Keratinocyte (primary cell): ENCODE measurements around the gene KIF21B. TPM values are rescaled to one million over a fixed set of nuclear protein-coding genes. Genes with fewer than 3 reads are reported as not detected.

Source experiments
- DNase-seq: peaks from one replicate; pipeline ENCODE4 v3.0.0-alpha.2; 2011; ENCODE audit warnings: low read depth, missing footprints, low spot score
- FAIRE-seq: peaks from 2 replicates; lab custom pipeline; 2011; peaks lifted over from hg19 to GRCh38; lab: Jason Lieb, UNC
- H2AFZ ChIP-seq: 2 replicates; pipeline ENCODE4 v1.6.0; 2012; ENCODE audit warnings: low read length, control low read depth, inconsistent platforms; ENCODE audit not compliant: control insufficient read depth
- H3K27ac ChIP-seq: 2 replicates; pipeline ENCODE4 v1.5.1; 2011; ENCODE audit warnings: low read length; ENCODE audit not compliant: control insufficient read depth, insufficient read depth
- H3K27me3 ChIP-seq: 3 replicates; pipeline ENCODE4 v1.6.0; 2011; ENCODE audit warnings: low read length; ENCODE audit not compliant: control insufficient read depth, insufficient read depth; ENCODE audit errors: extremely low read depth
- H3K36me3 ChIP-seq, 2 experiments: 2 replicates in 1 of 2; 3 replicates in 1 of 2; pipeline ENCODE4 v1.5.1; 2011; ENCODE audit warnings: low read length in 2 of 2, mild to moderate bottlenecking in 1 of 2; ENCODE audit not compliant: control insufficient read depth in 2 of 2, insufficient read depth in 2 of 2; ENCODE audit errors: extremely low read depth in 1 of 2
- H3K4me1 ChIP-seq: 3 replicates; pipeline ENCODE4 v1.5.1; 2011; ENCODE audit warnings: low read length; ENCODE audit not compliant: control insufficient read depth, insufficient read depth; ENCODE audit errors: extremely low read depth
- H3K4me2 ChIP-seq: 3 replicates; pipeline ENCODE4 v1.6.0; 2011; ENCODE audit warnings: low read depth, low read length; ENCODE audit not compliant: control insufficient read depth, insufficient read depth; ENCODE audit errors: extremely low read depth
- H3K4me3 ChIP-seq, 3 experiments: fragments of 200-600 bp in 1 of 3; sonication (generic) in 1 of 3; 2 replicates in 2 of 3; 3 replicates in 1 of 3; pipeline ENCODE4 v1.5.1; 2011 to 2016; ENCODE audit warnings: low read length in 3 of 3, mild to moderate bottlenecking in 3 of 3, control low read depth in 2 of 3, inconsistent platforms in 1 of 3, low read depth in 1 of 3, mixed read lengths in 1 of 3, mixed run types in 1 of 3, moderate library complexity in 1 of 3; ENCODE audit not compliant: control insufficient read depth in 2 of 3, insufficient read depth in 2 of 3; ENCODE audit errors: extremely low read depth in 1 of 3
- H3K79me2 ChIP-seq: 2 replicates; pipeline ENCODE4 v1.6.0; 2012; ENCODE audit warnings: low read length; ENCODE audit not compliant: control insufficient read depth, insufficient read depth
- H3K9ac ChIP-seq: 3 replicates; pipeline ENCODE4 v1.6.0; 2011; ENCODE audit warnings: low read length; ENCODE audit not compliant: control insufficient read depth, insufficient read depth; ENCODE audit errors: extremely low read depth
- H3K9me1 ChIP-seq: 3 replicates; pipeline ENCODE4 v1.6.0; 2011; ENCODE audit warnings: low read length; ENCODE audit not compliant: control insufficient read depth, insufficient read depth; ENCODE audit errors: extremely low read depth
- H3K9me3 ChIP-seq: 2 replicates; pipeline ENCODE4 v1.5.1; 2012; ENCODE audit warnings: low read depth, low read length; ENCODE audit not compliant: control insufficient read depth
- H4K20me1 ChIP-seq: 3 replicates; pipeline ENCODE4 v1.6.0; 2011; ENCODE audit warnings: low read length; ENCODE audit not compliant: control insufficient read depth, insufficient read depth; ENCODE audit errors: extremely low read depth
- CTCF ChIP-seq, 3 experiments: IDR thresholded peaks in 1 of 3; conservative IDR thresholded peaks in 1 of 3; optimal IDR thresholded peaks in 1 of 3; 2 replicates in 2 of 3; 3 replicates in 1 of 3; pipeline versions ENCODE3 to v1.5.1; 2011; ENCODE audit warnings: low read length in 3 of 3, mild to moderate bottlenecking in 3 of 3, moderate library complexity in 2 of 3, control low read depth in 1 of 3, inconsistent platforms in 1 of 3; ENCODE audit not compliant: insufficient read depth in 2 of 3; ENCODE audit errors: extremely low read depth in 1 of 3
- EZH2 ChIP-seq: IDR thresholded peaks from one replicate; pipeline ENCODE4 v1.6.1; 2012; ENCODE audit warnings: inconsistent platforms, mild to moderate bottlenecking, low read length, moderate library complexity
- dilution Hi-C: fragments of 300-500 bp; cut with MboI; formaldehyde crosslinking; loops from one replicate; pipeline ENCODE4 v1.7.0; 2020; ENCODE audit warnings: low sequenced_read_pairs; ENCODE audit not compliant: extremely low pct_ligation_motif_present
- polyA plus RNA-seq, 5 experiments: library from polyadenylated mRNA; depleted of rRNA in 3 of 5; stranded (reverse) in 3 of 5; stranded (forward) in 1 of 5; unstranded in 1 of 5; fragments of >200 nt; gene quantifications; 1 replicate in 1 of 5; 2 replicates in 3 of 5; 3 replicates in 1 of 5; pipeline versions ENCODE4 v1.2.1 to v1.2.3, GENCODE V29; 2011 to 2012; ENCODE audit warnings: missing spikeins in 2 of 5, low read depth in 1 of 5, low replicate concordance in 1 of 5

Gene KIF21B
- polyA plus RNA-seq, 1 donor (not counting 4 experiments of a cell fraction or from before 2014, with no cell fraction given): 0.17 TPM

GRCh38 chr1:201008666-201009360, 14.7 kb downstream of the KIF21B start:
- FAIRE-seq: no peak
- no peak for DNase-seq
- peaks cover 7% of the 10 kb centered on the region for H3K4me1 ChIP-seq
- no peak overlapping the region for H3K4me2 ChIP-seq
- no peaks in the 10 kb centered on the region for H3K36me3 ChIP-seq
- no peak for TF ChIP-seq CTCF (optimal IDR thresholded peaks at IDR 0.05 in 1 of 3, IDR thresholded peaks at IDR 0.05 in 1 of 3, conservative IDR thresholded peaks at IDR 0.05 in 1 of 3; ENCODE audit: extremely low read depth in 1 of 3, insufficient read depth in 2 of 3, low read length in 3 of 3)
- no peak for TF ChIP-seq EZH2
- H3K27me3 ChIP-seq: peaks cover 6% of the 10 kb centered on the region
- no peaks in the 10 kb centered on the region for H4K20me1 ChIP-seq
- H2AFZ ChIP-seq: no peak overlapping the region
- no peak overlapping the region for H3K27ac ChIP-seq
- dilution Hi-C loops: no loop called here
- H3K9me3 ChIP-seq: no peaks in the 10 kb centered on the region
- H3K4me3 ChIP-seq: no peak overlapping the region
- no peaks in the 10 kb centered on the region for H3K79me2 ChIP-seq
- no peaks in the 10 kb centered on the region for H3K9me1 ChIP-seq
- no peak overlapping the region for H3K9ac ChIP-seq

- TF ChIP-seq CTCF (optimal IDR thresholded peaks at IDR 0.05 in 1 of 3, IDR thresholded peaks at IDR 0.05 in 1 of 3, conservative IDR thresholded peaks at IDR 0.05 in 1 of 3; ENCODE audit: extremely low read depth in 1 of 3, insufficient read depth in 2 of 3, low read length in 3 of 3) (no peak), EZH2 (no peak)
- H3K9me1 ChIP-seq: no peaks in the 10 kb centered on the region
- H3K36me3 ChIP-seq: no peaks in the 10 kb centered on the region
- no peaks in the 10 kb centered on the region for H3K9me3 ChIP-seq
- dilution Hi-C loops: no loop called here
- H4K20me1 ChIP-seq: no peaks in the 10 kb centered on the region
- DNase-seq: no peak
- H3K4me3 ChIP-seq: no peak overlapping the region
- no peak for FAIRE-seq
- no peak overlapping the region for H3K9ac ChIP-seq
- no peak overlapping the region for H3K27ac ChIP-seq
- H3K4me2 ChIP-seq: no peak overlapping the region
- no peaks in the 10 kb centered on the region for H3K4me1 ChIP-seq
- no peak overlapping the region for H2AFZ ChIP-seq
- peaks cover 6% of the 10 kb centered on the region for H3K27me3 ChIP-seq
- H3K79me2 ChIP-seq: no peaks in the 10 kb centered on the region
Measured at GRCh38 chr1:201007481-201007880, 16.0 kb downstream of the KIF21B start.
